HG03280 (cell line): ENCODE results near the gene UFC1.
"Not testable (repeated sequence)": the region's sequence is repeated elsewhere in the genome, so short reads cannot be mapped to it uniquely, and the experiment has no call there.

ENCODE experiments used
- ATAC-seq: cut with Tn5 transposase; IDR thresholded peaks from one replicate; pipeline ENCODE4 v1.9.1; 2021; ENCODE audit warnings: mild to moderate bottlenecking, moderate library complexity; ENCODE audit not compliant: unreplicated experiment

UFC1 gene

GRCh38 chr1:161153682-161154337 lies at the start of gene UFC1:
TSS of gene UFC1 (plus strand) at chr1:161153978. CDS start at chr1:161153998, 20 bp downstream.
- peak; percentile 90 for ATAC-seq

DNA sequence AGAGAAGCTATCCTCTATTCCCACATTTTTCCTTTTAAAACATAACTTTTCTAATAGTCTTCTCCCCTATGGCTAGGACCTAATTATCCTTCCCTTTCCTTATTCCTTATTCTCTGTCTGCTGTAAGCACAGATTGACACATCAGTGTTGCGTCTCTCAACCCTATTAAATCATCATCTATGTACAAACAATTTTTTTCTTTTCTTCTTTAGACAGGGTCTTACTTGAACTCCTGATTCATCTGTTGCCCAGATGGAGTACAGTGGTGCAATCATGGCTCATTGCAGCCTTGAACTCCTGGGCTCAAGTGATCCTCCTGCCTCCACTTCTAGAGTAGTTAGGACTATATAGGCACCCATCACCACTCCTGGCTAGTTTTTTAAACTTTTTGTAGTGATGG lies 47.3 kb upstream of the UFC1 start:
- ATAC-seq = no peak

GRCh38 chr1:161111117-161111516 lies 42.7 kb upstream of the UFC1 start:
- ATAC-seq = no peak

DNA sequence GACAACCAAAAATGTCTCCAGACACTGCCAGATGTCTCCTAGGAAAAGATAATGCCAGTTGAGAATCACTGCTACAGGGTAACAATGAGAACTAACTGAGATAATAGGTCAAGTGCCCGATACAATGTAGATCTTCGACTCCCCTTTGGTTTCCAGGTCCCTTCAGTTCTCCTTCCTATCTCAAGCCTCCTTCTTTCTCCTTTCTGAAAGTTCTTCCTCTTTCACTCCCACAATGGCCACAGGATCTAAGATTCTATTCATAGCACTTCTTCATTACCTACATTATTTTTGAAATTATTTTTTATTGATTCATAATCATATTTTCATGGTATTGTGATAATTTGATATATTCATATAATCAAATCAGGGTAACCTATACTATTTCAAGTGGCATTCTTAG lies 42.3 kb upstream of the UFC1 start:
- ATAC-seq = no peak

DNA sequence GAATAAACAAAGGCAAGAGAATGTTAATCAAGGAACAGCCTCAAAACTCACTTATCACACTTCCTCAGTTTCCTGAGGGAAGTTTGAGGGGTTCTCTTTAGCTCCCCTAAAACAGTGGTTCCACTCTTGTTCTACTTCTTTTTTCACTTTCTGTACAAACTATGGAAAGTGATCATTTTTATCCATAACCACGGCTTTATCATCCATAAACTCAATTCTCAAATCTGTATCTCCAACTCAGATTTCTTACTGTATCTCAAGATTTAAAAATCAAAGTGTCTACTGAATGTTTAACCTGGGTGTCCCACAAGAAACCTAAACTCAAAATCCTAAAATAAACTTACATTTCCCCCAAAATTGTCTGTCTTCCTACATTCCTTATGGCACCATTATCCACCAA lies 39.9 kb upstream of the UFC1 start:
- no peak for ATAC-seq

DNA sequence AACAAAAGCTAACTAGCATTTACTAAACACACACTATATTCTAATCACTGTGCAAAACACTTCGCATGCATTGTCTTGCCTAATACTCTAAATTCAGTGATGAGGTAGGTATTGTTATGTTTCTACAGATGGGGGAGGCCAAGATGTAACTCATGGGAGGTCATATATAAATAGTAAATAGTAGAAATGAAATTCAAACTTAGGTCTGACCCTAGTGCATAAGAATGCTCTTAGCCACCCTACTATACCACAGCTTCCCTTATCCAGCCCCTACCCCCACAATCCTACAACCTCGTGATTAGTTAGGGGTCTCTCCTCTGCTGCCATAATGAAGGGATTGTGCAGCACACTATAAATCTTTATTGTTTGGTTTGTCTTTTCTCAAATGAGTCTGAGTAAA lies 39.2 kb upstream of the UFC1 start:
- no peak for ATAC-seq

GRCh38 chr1:161115132-161115711 lies 38.6 kb upstream of the UFC1 start:
- no peak for ATAC-seq

- ATAC-seq = not testable (repeated sequence)
Measured at GRCh38 chr1:161115961-161116360, 37.8 kb upstream of the UFC1 start.

DNA sequence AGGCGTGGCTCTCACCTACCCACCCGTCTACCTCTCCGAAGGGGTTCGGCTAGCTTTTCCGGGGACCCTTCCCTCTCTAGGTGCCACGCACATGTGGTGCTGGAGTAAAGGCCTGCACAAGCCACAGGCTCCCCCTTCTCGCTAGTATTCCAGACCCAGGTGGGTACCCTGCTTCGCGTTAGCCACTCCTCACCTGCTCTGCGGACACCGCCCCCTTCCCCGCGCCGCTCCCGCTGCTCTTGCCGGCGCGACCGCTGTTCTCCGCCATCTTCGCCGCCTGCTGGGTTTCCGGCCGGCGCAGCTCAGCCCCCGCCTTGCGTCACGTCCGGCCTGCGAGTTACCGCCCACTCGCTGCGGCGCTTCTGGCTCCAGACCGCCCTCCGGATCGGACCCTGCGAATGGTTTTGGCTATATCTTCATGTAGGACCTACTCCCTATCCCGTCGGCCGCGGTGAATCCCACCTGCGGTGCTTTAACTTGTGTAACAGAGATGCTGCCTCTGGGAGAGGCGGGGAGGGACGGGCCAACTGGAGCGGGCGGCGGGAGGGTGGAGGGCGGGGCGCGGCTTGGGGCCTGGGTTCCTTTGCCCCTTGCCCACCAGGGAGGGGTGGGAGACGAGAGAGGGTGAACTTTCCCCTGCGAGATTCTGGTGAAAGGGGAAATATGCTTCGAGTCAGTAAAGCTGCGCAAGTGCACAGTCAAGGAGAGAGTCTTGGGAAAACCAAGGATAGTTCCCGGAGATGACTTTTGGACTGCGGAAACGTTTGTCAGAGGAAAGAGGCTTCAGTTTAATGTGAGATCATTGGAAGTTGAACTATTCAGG lies 35.8 kb upstream of the UFC1 start, which contains the start of the genes NIT1 and PFDN2:
Gene NIT1, plus strand, starts transcription at position 347 of the 823 bp plus-strand sequence. Its CDS starts 72 bp downstream, at position 419.
Gene PFDN2, minus strand, starts transcription at position 279 of the 823 bp plus-strand sequence. Its CDS starts 11 bp downstream, at position 268.
- peak; percentile 83 for ATAC-seq

DNA sequence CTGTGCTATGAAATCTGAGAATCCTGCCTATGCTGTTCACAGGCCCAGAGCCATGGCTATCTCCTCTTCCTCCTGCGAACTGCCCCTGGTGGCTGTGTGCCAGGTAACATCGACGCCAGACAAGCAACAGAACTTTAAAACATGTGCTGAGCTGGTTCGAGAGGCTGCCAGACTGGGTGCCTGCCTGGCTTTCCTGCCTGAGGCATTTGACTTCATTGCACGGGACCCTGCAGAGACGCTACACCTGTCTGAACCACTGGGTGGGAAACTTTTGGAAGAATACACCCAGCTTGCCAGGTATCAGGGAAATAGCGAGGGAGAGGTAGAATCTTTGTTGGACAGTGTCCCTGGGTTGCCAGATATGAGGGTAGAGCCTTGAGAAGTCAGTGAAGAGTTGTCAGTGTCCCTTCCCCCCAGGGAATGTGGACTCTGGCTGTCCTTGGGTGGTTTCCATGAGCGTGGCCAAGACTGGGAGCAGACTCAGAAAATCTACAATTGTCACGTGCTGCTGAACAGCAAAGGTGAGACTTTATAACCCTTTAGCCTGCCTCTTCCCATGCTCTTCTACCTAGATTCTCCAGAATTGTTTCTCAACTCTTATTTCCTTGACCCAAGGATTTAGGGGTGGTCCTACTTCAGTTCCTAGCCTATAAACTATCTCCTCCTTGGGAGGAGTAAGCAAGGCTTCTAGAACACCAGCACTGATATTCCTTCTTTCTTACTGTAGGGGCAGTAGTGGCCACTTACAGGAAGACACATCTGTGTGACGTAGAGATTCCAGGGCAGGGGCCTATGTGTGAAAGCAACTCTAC lies 34.5 kb upstream of the UFC1 start:
- no peak for ATAC-seq

DNA sequence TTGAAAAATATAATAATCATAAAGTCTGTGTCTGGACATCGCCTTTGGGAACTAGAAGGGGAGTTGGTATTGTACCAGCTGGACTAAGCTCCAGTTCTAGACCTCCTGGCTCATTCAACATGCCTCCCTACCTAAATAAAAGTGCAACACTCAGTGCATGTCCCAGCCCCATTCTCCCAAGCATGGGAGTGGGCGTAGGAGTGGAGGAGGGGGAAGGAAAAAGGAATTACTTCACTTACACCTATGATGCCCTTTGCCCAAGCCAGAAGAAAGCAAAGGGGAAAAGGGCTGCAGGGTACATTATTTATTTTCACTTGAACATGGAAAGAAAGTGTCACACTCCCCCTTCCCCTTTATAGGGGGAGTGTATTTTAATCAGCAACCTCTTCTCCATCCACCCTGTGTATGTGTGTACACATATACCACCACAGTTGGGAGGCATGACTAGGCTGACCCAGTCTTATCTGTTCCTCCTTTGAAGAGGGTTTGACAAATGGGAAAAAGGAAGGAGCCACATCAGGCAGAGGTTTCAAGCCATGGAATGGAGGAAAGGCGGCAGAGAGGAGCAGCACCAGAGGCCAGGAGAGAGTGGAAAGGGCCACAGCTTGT lies 32.6 kb upstream of the UFC1 start:
- no peak for ATAC-seq

- no peak for ATAC-seq
Measured at GRCh38 chr1:161121834-161122233, 31.9 kb upstream of the UFC1 start.

DNA sequence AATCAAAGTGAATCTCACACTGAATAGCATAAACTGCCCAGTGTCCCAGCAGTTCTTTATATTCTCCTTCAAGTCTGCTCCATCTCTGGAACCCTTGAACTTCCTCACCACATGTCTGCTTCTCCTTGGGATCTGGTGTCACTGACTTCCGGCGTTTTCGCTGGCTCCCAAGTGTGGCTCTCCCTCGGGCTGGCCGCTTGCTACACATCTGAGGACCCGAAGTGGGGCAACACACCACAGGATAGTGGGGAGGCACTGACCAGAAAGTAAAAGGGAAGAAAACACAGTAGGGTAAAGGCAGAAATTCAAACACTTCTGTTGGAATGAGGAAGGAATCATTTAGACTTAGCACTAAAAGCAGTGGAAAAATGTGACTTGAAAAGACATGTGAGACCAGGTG lies 30.8 kb upstream of the UFC1 start:
- no peak for ATAC-seq

DNA sequence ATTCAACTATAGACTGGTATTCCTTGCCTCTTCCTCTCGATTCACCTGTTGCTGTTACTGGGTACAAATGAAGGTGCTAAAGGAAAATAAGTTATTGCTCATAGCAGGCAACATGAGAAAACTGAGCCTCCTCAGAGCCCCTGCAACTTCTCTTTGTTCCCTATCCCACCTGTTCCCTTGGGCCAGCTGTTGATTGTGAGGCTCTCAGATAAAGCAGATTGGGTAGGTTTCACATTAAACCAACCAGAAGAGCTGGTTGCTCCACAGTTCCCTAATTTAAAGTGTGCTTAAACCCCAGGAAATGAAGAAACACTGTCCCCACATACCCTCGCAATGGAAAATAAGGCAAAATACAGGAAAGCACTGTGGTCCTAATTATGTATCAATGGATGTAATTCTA lies 26.1 kb upstream of the UFC1 start:
- ATAC-seq = no peak

DNA sequence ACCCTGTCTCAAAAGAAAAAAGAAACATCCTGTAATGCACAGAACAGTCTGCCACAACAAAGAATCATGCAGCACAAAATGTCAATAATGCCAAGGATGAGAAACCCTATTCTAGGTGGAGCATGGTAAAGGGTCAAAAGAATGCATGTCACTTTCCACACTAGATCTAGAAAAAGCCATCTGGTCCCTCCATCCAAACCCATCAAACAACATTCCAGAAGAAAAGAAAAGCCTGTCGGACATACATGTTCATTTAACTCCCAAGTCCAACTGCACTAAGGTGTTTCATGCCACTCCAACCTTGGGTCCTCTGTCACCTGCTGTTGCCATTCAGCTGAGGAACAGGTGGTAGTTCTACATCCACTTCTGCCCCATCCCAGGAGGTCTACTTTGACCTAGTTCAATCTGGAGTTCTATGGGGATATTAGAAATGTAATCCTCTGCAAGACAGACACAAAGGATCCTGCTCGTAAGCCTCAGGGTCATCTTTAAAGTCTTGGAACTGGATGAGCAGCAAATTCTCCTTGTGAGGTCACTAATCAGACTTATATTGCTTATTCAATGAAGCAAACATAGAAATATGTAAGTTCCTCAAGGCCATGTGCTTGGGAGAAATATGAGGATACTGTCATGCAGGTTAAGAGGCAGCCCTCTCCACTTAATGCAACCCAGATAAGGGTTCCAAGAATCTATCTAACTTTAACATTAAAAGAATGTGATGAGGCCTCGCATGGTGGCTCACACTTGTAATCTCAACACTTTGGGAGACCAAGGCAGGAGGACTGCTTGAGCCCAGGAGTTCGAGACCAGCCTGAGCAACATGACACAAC lies 25.0 kb upstream of the UFC1 start:
- no peak for ATAC-seq

GRCh38 chr1:161130266-161130665 lies 23.5 kb upstream of the UFC1 start:
- ATAC-seq = no peak

GRCh38 chr1:161131523-161132409 lies 22.0 kb upstream of the UFC1 start:
- no peak for ATAC-seq

- peak; percentile 93 for ATAC-seq
Measured at GRCh38 chr1:161132410-161133219, 21.2 kb upstream of the UFC1 start, which contains the start of gene DEDD. TSS of gene DEDD (minus strand) at chr1:161132667. CDS start at chr1:161124462, 8,205 bp downstream.
